Stimulated activated CD4-positive, alpha-beta T cell treated with anti-CD3 and anti-CD28 coated beads, Interleukin-12 subunit alpha, Interleukin-12 subunit beta, amount 100 ng/mL, for 48 hours (primary cell): ENCODE data around the gene SKIDA1.

Source experiments
- DNase-seq, 3 donors: peaks; one replicate each; pipeline ENCODE4 v3.0.0-alpha.2; 2020; ENCODE audit warnings: low read depth in 2 of 3, low spot score in 1 of 3

SKIDA1 gene

GRCh38 chr10:21517134-21518031, 8.1 kb downstream of the SKIDA1 start:
- no peak for DNase-seq

- no peak for DNase-seq
These were observed 9.0 kb downstream of the SKIDA1 start for GRCh38 chr10:21516242-21517131.

GRCh38 chr10:21515361-21516241, 9.9 kb downstream of the SKIDA1 start:
- no peak for DNase-seq

- DNase-seq: no peak
These were observed 10.6 kb downstream of the SKIDA1 start for GRCh38 chr10:21514818-21515351.

- DNase-seq: no peak
These were observed 11.2 kb downstream of the SKIDA1 start for GRCh38 chr10:21514129-21514817.

GRCh38 chr10:21513405-21513788, 12.1 kb downstream of the SKIDA1 start:
- no peak for DNase-seq

- no peak for DNase-seq
These were observed 12.7 kb downstream of the SKIDA1 start for GRCh38 chr10:21512573-21513404.

- no peak for DNase-seq
These were observed 13.4 kb downstream of the SKIDA1 start for GRCh38 chr10:21511946-21512572.

GRCh38 chr10:21511095-21511570, 14.3 kb downstream of the SKIDA1 start:
- no peak for DNase-seq

GRCh38 chr10:21510241-21511094, 15.0 kb downstream of the SKIDA1 start:
- DNase-seq: no peak

GRCh38 chr10:21509341-21510240, 15.9 kb downstream of the SKIDA1 start:
- DNase-seq: no peak

- no peak for DNase-seq
These were observed 16.7 kb downstream of the SKIDA1 start for GRCh38 chr10:21508706-21509331.

GRCh38 chr10:21507150-21507549, 18.3 kb downstream of the SKIDA1 start:
- no peak for DNase-seq

GRCh38 chr10:21506351-21506750, 19.1 kb downstream of the SKIDA1 start:
- DNase-seq: no peak

- no peak for DNase-seq
These were observed 19.7 kb downstream of the SKIDA1 start for GRCh38 chr10:21505711-21506278.

- no peak for DNase-seq
These were observed 21.9 kb downstream of the SKIDA1 start for GRCh38 chr10:21503542-21503941.
